ENCODE measurements around the gene ACBD6.
A peak's percentile ranks its signal among the peaks of the same experiment; 100 is the strongest.

The ACBD6 gene

DNA sequence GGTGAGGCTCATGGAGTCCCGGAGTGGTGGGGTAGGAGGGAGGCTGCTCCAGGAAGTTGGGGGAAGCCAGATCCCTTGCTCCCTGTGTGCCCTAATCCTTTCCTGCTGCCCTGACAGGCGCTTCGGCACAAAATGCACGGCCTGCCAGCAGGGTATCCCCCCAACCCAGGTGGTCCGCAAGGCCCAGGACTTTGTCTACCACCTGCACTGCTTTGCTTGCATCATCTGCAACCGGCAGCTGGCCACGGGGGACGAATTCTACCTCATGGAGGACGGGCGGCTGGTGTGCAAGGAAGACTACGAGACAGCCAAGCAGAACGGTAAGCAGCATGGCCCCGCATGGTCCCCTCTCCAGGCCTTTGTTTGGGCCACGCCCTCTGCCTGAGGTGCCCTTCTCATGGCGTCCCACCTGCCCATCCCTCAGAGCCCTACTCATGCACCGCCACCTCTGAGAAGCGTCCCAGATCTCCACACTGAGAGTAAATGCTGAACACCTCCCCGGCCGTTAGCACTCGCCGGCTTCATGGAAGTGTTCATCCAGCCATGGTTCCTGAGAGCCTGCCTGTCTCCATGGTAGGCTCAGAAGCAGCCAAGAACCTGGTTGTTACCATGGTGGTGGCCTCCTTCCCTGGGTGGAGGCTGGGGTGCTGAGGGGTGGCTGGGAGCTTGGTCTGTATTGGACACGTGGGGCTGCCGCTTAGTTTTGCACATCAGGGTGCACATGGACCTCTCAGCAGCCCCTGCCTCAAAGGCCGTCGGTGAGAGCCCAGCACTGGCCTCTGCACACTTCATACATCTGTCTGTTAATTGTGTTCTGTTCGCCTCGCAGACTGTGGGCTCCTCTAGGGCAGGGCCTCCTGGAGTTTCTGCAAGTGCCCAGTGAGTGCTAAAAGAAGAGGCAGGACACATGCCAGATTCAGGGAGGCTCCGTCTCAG, 235.8 kb downstream of the ACBD6 start:
- no peak for DNase-seq

DNA sequence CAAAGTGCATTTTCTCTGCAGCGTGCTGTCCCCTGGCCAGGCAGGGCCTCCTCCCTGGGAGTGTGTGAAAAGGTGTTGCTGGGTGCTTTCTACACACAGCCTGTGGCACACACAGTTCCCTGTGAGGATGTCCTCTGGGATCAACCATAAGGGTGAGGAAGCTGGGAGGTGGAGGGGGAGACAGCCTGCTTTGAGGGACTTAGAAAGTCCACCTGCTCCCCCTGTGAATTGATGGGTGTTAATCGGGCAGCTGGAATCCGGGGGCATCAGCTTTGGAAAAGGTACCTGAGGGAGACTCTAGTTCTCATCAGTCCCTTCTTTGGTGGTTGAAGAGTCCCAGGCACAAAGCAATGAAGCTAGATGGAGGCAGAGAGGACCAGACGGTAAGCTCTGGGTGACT, 236.5 kb downstream of the ACBD6 start:
- DNase-seq, result no peak

DNA sequence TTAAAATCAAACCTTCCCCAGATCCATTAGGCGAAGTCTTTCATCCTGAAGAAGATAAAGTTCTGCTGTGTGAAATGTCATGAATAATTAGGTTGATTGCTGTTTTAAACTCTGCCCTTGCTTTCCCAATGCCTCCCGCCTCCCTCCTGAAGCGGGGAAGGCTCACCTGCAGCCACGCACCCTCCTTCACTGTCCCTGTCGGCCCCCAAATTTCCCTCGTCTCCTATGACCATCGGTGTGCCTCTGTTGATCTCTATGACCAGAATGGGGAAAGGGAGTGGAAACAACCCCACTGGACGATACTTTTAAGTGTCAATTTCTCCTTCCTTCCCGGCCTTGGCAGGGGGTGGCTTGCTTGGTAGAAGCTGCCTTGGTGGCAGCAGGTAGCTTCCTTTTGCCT, 237.2 kb downstream of the ACBD6 start:
- DNase-seq, result no peak

DNA sequence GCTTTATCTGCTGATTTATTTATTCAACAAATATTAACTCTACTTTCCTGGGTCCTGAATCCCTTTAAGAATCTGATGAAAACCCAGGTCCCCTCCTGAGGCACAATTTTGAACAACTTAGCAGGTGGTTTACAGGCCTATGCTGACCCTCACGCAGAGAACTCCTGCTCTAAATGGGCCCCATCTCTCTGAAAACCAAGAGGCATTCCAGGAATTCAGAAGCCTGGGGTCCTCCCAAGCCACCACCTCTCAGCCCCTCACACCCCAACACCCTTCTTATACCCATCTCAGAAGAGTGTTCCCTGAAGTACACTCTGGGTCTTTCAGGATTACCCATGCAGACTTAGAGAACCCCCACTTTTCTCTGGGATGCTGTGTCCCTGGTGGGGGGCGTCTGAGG, 237.8 kb downstream of the ACBD6 start:
- no peak for DNase-seq

DNA sequence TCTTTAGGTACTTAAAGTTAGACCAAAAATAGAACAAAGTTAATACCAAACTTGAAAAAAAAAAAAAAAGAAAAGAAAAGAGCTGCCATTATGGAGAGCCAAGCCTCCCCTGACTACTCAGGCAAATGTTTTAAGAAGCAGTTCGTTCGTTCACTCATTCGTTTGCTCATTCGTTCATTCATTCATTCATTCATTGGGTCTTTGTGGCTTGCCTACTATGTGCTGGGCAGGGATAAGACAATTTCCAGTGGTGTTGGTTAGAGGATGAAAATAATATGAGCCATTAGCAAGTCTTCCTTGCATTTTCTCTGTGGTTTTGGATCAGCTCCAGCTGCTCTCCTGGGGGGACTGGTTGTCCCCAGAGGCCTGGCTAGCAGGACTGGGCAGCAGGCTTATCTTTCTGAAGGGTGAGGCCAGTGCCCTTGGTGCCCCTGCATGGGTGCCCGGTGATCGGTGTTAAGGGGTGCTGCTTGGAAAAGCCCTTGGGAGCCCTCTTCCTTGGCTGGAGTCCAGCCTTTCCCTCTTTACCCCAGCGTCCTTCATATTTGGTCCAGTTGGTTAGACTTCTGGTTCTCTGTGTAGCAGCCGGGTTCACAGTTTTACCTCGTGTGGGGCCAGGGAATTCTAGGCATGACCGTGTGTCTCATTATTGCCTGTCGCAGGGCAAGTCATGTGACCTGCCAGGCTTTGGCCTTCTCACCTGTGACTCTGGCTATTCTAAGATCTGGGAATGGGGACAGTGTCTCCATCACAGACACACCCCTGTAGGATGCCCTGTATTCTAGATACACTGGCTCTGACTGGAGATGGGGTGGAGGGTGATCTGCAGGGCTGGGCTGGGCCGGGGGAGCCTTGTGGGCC, 239.5 kb downstream of the ACBD6 start:
- DNase-seq, result no peak

DNA sequence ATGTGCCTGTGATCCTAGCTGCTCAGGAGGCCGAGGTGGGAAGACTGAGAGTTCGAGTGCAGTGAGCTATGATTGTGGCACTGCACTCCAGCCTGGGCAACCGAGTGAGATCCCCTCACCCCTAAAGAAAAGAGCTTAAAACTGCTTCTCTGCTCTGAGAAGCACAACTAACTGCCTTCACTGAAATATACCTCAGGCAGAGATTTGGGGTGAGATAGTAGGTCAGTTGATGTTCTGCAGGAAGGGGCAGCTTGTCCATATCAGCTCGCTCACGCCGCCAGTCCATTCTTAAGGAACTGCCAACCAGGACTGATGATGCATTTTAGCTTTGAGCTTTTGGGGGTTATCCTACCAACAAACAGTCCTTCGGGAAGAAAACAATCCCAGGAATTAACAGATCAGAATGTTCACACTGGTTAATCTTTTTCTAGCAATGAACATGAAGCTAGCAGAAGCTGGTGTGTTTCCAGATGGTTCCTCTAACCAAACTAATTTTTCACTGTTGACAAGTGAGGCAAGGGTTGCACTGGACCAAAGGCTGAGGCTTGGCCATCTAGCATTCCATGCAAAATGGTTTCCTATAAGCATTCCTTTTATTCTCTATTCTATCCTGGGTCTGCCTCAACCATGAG, 240.7 kb downstream of the ACBD6 start:
- DNase-seq, result no peak

DNA sequence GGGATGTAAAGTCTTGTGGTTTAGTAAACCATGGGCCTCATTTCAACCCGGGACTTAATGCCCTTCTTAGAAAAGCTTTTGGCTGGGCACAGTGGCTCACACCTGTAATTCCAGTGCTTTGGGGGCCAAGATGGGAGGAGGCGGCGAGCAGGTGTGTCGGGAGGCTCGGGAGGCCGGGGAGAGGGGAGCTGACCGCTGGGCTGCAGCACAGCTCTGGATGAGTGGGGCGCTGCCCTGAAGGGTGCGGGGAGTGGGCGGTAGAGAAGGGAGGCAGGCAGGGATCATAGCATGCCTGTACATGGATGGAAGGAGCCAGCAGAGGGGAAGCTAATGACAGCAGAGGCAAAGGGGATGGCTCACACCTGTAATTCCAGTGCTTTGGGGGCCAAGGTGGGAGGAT, 241.3 kb downstream of the ACBD6 start:
- no peak for DNase-seq

DNA sequence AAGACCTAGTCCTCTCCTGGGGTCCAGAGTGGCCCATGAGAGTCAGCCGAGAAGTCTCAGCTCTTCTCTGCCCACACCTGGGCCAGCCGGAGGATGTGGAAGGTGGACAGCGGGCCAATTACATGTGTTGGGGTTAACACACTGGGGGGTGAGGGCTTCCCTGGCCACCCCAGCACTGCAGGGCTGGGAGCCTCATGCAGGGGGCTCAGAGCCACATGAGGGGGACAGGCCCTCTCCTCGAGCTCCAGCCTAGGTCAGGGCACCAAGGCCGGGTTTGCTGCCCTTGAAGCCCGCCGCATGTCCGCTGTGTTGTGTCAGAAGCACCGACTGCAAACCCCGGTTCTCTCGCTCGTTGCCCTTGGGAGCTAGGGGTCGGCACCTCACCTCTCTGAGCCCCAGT, 241.8 kb downstream of the ACBD6 start:
- DNase-seq, result no peak

DNA sequence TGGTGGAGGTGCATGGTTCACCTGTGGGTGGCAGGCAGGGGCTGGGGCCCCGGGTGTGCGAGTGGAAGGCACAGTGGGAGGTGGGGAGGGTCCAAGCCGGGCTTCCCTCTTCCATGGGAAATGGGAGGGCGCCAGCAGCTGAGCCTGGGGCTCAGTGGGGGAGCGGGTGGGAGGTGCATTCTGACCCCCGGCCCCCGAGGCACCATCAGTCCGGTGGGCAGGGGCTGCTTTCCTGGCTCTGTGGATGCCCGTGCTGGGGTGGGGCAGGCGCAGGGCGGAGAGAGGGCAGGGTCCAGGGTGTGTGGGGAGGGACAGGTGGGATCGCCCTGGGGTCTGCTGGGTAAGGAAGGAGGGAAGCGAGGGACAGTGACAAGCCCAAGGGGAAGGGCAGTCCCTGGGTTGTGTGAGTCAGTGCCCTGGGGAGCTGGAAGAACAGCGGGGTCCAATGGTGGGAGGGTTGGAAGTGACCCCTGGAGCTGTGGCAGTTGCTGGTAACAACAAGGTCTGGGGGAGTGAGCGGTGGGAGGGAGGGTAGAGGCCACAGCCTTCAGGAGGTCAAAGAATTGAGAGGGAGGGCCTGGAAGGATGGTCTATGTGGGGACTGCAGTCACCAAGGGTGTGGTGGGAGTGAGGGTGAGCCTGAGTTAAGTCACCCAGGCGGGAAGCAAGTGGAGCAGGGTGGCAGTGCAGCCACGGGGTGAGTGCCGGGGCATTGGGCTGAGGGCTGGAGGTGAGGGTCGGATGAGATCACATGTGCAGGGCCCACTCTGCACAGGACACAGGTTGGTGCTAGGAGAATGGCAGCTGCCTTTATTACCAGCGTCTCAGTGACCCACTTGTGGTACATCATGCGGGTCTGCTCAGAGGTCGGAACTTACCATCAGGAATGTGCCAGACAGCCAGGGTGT, 242.7 kb downstream of the ACBD6 start:
- no peak for DNase-seq

DNA sequence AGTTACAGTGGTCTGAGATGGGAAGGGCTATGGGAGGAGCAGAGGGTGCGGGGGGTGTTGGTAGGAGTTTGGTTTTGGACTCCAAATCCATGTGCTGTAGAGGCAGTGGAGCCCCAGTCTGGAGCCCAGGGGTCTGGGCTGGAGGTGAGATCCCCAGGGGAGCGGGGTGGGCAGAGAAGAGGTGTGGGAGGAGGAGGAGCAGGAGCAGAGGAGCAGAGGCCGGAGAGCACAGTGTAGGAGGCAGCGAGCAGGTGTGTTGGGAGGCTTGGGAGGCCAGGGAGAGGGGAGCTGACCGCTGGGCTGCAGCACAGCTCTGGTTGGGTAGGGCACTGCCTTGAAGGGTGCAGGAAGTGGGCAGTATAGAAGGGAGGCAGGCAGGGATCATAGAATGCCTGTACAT, 243.4 kb downstream of the ACBD6 start:
- DNase-seq, result no peak

DNA sequence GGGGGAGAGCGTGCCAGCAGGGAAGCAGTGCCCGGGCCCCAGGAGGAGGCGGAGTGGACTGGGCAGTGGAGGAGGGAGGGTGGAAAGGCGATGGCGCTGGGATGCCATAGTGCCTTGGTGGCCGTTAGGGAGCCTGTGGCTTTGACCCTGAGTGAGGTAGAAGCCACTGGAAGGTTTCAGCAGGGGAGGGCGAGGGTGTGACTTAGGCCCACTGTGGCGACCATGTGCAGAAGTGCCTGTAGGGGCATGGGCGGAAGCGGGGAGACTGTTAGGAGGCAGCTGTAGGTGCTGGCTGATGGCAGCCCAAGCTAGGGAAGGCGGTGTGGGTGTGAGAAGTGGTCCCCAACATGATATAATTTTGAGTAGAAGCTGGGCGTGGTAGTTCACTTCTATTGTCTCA, 244.1 kb downstream of the ACBD6 start:
- DNase-seq, result no peak

DNA sequence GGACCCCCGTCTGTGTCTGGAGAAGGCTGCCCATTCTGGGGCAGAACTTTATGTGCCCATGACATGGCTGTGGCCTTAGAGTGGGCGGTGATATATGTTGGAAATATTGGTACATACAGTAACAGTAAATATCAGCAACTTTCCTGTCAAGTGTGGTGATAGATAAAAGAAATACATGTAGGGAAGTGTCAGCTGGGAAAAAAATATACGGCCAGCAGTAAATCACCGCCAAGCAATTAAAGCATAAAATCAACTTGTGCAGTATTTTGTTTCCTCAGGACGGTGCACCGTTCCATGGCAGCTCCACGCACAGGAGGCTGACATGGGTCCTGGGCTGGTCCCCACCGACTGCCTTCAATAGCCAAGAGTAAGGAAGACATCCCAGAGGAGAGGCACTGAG, 244.9 kb downstream of the ACBD6 start:
- no peak for DNase-seq

DNA sequence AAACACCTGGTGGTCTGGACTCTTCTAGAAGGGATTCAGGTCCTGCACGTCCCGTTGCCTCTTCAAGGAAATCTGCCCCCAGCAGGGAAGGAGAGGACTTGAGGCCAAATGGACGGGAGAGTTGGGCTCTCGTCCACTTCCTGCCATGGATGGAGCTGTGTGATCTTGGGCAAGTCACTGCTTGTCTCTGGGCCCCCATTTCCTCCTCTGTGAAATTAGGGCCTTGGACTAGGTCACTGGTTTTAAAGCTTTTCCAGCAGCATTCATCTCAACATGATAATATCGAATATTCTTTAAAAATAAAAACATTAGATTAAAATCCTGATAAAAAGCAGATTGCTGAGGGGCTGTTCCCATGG, 245.4 kb downstream of the ACBD6 start:
- no peak for DNase-seq

DNA sequence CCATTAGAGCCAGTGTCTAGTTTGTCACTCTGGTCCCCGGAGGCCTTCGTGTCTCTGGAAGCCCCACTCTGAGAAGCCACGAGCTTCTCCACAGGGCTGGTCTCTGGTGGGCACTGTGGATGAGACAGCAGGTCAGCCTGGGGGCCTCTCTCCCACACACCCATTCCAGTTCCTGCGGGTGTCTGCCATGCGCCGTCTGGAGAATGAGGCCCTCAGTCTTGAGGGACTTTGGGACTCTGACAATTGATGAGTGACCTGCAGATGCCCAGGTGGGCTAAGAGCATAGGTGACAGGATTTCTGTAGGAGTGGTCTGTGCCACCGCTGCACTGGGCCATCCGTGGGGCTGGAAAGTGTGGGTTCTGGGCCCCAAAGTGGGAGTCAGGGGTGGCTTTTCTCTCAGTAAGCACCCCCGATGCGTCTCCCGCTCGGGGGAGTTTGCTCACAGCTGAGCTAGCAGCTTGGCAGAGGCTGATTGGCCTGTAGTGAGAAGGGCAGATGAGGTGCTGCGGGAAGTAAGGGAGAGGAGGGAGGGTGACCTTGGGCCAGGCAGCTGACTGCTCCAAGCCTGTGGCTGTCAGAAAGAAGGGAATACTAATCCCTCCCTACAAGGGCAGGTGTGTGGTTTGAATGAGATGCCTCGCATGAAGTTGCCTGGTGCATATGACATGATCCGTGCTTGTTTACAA, 245.9 kb downstream of the ACBD6 start:
- DNase-seq, result peak; percentile 53

DNA sequence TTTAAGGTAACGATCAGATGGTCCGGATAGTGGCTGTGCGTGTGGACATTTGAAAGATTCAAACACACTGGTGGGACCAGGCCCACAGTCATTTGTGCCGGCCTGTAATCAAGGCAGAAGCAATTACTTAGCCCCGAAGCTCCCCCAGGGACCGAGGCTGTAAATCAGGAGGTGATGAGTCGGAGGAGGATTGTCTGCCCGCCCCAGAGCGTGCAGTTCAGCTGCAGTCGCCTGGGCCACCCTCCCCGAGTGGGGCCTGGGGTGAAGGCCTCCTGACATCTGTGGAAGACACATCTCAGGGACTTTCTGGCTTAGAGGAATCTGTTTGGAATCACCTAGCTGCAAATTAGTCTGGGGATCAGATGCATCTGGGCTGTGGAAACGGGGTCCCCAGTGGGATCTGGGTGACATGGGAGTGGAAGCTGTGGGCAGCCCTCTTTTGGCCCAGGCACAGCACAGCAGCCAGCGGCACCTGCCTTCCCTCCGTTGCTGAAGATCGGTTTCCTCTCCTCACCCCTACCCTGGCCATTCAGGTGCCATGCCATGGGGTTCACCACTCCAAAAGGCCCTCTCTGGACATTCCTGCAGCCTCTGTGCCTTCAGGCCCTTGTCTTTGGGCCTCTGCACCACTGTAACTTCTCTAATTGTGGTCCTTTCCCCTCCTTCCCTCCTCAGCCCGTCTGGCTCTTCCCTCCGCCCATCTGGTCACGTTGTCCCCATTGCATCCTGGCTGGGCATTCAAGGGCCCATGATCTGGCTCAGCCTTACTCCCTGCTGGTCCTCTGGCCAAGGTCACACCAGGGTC, 246.6 kb downstream of the ACBD6 start:
- no peak for DNase-seq

DNA sequence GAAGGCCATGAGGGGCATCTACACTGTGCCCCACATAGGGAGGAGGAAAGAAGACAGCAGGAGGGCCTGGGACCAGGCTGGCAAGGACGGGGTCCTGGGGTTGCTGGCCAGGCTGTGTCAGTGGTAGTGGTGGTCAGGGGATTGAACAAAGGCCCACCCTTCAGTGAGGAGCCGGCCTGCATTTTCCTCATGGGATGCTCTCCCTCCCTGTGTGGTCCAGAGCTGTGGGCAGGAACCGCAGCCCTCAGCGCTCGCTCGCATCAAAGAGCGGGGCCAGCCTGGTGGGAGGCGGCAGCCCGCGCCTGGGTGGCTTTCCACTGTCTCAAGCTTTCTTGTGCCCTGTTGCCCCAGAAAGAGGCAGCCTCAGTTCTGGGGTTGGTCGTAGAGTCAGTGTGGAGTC, 247.5 kb downstream of the ACBD6 start:
- no peak for DNase-seq

DNA sequence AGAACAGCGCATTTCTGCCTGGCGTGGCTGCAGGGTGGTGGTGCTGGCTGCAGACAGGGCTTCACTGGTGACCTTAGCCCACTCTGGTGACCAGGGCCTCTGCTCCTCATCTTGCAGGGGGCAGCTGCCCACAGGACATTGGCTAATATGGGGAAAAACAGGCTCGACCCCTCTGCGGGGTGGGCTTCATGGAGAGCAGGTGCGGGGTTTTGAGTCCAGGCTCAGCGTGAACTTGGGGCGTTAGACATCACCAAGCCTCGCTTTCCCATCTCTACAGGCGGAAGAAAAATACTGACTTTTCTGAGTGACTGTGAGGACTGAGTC, 247.9 kb downstream of the ACBD6 start:
- DNase-seq, result no peak

DNA sequence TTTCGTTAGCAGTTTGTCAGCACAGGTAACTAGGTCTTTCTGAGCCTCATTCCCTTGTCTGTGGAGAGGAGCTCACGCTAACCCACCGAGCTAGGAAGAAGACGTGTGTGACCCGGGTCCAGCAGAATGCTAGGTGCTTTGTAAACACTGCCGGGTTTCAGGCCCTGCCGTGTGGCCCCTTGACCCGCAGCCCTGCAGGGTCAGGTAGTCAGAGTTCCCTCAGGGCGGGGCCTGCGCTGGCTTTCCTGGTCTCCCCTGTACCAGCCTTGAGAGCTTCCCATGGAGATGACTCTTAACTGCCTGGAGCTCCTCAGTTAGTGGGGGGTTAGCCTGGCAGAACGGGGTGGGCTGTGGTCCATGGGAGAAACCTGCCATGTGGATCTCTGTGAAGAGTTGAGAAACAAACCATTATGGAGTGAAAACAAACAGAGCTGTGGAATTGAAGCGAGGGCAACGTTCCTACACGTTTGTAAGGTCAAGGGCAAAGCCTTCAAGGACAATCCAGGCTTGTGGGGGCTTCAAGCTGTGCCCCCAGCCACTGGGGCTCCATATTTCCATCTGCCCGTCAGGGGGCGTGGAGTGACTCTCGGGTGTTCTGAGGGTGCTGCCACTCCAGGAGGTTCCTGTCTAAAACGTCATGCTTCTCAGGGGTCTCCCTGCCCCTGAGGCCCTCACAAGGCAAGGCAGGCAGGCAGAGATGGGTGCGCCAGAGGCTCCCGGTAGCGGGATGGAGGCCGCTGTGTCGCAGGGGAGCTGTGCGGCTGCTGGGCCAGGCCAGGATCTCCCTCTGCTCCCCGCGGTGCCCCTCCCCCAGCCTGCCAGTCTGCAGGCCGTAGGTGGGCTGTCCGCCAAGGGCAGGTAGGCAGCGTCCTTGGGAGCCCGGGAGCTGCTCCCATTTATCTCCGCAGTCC, 248.5 kb downstream of the ACBD6 start:
- DNase-seq, result no peak

DNA sequence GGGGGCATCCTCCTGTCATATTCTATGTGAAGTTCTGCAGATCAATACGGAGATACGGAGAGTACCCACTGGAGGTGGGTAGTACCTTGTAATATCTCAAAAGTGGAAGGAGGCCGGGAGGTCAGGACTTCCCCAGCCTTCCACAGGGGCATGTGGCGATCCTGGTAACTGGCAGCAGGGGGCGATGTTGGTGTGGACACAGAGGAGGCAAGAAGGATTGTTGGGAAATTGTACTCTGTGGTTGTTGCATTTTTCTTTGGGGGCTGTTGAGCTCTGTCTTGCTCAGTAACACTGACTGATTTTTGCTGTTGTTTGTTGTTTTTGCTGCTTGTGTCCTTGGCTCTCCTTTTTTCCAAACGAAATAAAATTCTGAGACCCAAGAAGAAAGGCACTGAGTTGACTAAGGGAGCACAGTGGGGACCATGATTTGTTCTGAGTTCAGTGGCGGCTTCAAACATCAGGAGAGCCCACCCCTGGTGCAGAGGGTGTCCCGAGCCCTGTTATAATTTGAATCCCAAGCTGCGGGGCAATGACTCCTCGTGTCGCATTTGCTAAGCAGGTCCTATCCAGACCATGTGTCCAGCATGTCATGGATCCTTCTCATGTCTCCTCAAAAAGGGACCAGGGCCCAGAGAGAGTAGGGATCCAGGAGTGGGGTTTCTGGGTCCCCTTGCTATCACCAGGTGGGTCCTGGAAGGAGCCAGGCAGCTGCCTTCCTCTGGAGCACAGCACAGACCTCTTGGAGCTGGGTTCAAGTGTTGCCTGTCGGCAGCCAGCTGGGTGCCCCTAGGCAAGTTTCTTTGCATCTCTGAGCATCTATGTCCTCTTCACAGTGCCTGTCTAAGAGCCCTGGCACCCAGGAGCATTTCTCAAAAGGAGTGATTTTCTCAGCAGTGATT, 249.5 kb downstream of the ACBD6 start:
- peak; percentile 33 for DNase-seq

Data from SHP77 treated with DMSO at 0.1 percent for 48 hours (cell line).